GM19193 (cell line): ENCODE measurements around the gene VWDE.

Source experiments
- POLR2A ChIP-seq: IDR thresholded peaks from 4 replicates; pipeline ENCODE4 v1.6.1; 2011; ENCODE audit not compliant: insufficient read depth, insufficient read length; ENCODE audit errors: extremely low read depth

VWDE gene

GRCh38 chr7:12322284-12322902, 81.3 kb downstream of the VWDE start:
- no peak for TF ChIP-seq POLR2A

GRCh38 chr7:12320987-12321647, 82.5 kb downstream of the VWDE start:
- TF ChIP-seq POLR2A = no peak

GRCh38 chr7:12320241-12320986, 83.3 kb downstream of the VWDE start:
- no peak for TF ChIP-seq POLR2A

- no peak for TF ChIP-seq POLR2A
These were observed 86.0 kb downstream of the VWDE start for GRCh38 chr7:12317675-12318074.

- TF ChIP-seq POLR2A = no peak
These were observed 86.7 kb downstream of the VWDE start for GRCh38 chr7:12316925-12317324.

- TF ChIP-seq POLR2A = no peak
These were observed 88.6 kb downstream of the VWDE start for GRCh38 chr7:12315049-12315448.

GRCh38 chr7:12314199-12314598, 89.5 kb downstream of the VWDE start:
- TF ChIP-seq POLR2A = no peak

GRCh38 chr7:12305502-12305901, 98.2 kb downstream of the VWDE start:
- TF ChIP-seq POLR2A = no peak

GRCh38 chr7:12303495-12303894, 100.2 kb downstream of the VWDE start:
- TF ChIP-seq POLR2A = no peak

- TF ChIP-seq POLR2A = no peak
These were observed 100.6 kb downstream of the VWDE start for GRCh38 chr7:12303062-12303461.

GRCh38 chr7:12300415-12300814, 103.2 kb downstream of the VWDE start:
- TF ChIP-seq POLR2A = no peak

- TF ChIP-seq POLR2A = no peak
These were observed 104.3 kb downstream of the VWDE start for GRCh38 chr7:12299367-12299766.

- TF ChIP-seq POLR2A = no peak
These were observed 106.2 kb downstream of the VWDE start for GRCh38 chr7:12297283-12298108.

GRCh38 chr7:12296051-12296570, 107.6 kb downstream of the VWDE start:
- TF ChIP-seq POLR2A = no peak

- no peak for TF ChIP-seq POLR2A
These were observed 109.0 kb downstream of the VWDE start for GRCh38 chr7:12294701-12295100.
